Activated CD4-positive, alpha-beta T cell treated with anti-CD3 and anti-CD28 coated beads for 48 hours (primary cell): ENCODE measurements around the gene STMN3.
A peak's percentile ranks its signal among the peaks of the same experiment; 100 is the strongest.
"Not testable (repeated sequence)": the region's sequence is repeated elsewhere in the genome, so short reads cannot be mapped to it uniquely, and the experiment has no call there.

ENCODE experiments used
- DNase-seq: peaks from one replicate; pipeline ENCODE4 v3.0.0-alpha.2; 2020

The STMN3 gene

GRCh38 chr20:63630956-63631355, 22.3 kb downstream of the STMN3 start:
- not testable (repeated sequence) for DNase-seq

- DNase-seq, result peak; percentile 85
Observed at GRCh38 chr20:63628246-63628975, 24.8 kb downstream of the STMN3 start.

- no peak for DNase-seq
Observed at GRCh38 chr20:63627751-63628245, 25.4 kb downstream of the STMN3 start.

GRCh38 chr20:63627129-63627750, 26.0 kb downstream of the STMN3 start:
- DNase-seq, result peak; percentile 96

GRCh38 chr20:63626424-63627128, 26.6 kb downstream of the STMN3 start, which contains the start of gene GMEB2:
Gene GMEB2 (minus strand): TSS chr20:63627101. CDS start chr20:63619397, 7,704 bp downstream.
- peak; percentile 78 for DNase-seq

GRCh38 chr20:63625771-63626423, 27.3 kb downstream of the STMN3 start:
- peak; percentile 48 for DNase-seq

DNA sequence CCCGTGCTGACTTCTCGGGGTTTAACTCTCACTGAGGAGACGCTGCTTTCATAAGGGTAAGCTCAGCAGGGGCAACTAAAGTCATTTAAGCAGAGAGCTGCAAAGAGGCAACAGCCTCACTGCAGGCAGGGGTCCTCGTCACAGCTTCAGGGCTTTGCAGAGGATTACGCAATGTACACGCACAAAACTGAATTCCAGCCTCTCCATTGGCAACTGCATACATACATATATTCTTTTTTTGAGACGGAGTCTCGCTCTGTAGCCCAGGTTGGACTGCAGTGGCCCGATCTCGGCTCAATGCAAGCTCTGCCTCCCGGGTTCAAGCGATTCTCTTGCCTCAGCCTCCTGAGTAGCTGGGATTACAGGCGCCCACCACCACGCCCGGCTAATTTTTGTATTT, 28.7 kb downstream of the STMN3 start:
- no peak for DNase-seq

DNA sequence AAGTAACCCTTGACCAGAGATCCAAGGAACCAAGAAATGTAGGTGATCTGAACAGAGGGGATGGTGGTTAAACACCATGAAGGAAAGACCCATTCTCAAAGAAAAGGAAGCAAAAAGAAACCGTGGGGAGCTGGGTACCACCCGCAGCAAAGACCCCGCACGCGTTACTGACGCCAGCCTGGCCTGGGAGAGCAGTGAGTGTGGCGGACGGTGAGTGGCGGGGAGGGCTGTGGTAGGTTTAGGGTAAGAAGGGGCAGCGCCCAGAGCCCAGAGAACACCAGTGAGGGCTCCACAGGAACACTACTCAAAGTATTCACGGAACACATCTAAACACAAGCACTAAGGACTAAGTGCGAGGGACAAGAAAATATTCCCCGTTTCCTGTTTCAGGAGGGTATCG, 30.5 kb downstream of the STMN3 start:
- DNase-seq, result no peak

DNA sequence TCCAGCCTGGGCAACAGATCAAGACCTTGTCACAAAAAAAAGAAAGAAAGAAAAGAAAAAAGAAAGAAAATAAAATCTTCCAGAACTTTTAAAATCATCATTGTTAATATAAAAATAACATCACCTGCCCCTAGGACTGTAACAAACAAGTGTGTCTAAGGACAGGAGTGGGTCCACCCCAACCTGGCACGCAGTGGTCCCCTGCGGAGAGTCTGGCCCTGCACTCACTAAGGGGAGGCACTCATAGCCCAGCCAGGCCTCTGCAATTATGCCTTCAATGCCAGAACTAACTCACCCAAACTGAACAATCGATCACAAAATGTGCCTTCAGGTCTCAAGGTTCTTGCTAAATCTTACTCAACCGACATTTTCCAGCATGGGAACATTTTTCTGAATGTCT, 31.1 kb downstream of the STMN3 start:
- DNase-seq, result no peak

- DNase-seq, result no peak
Observed at GRCh38 chr20:63620991-63621390, 32.2 kb downstream of the STMN3 start.

DNA sequence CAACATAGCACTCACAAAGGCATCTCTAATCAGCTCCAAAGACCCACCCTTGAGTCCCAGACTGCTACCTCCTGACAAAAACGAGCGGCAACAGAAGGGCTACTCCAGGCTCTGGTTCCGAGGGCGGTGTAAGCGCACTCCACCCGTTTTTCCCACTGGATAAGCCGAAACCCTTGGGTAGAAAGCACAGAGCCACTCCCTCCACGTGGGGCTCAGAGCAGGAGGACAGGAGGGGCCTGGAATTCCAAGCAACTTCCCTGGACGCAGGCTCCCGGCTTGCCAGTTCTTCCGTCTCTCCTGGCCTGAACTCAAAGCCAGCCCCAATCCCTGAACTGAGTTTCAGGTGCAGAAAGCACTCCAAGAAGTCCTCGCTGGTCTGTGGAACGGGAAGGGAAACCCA, 33.7 kb downstream of the STMN3 start:
- DNase-seq, result no peak

GRCh38 chr20:63619086-63619485, 34.1 kb downstream of the STMN3 start:
- DNase-seq, result no peak

DNA sequence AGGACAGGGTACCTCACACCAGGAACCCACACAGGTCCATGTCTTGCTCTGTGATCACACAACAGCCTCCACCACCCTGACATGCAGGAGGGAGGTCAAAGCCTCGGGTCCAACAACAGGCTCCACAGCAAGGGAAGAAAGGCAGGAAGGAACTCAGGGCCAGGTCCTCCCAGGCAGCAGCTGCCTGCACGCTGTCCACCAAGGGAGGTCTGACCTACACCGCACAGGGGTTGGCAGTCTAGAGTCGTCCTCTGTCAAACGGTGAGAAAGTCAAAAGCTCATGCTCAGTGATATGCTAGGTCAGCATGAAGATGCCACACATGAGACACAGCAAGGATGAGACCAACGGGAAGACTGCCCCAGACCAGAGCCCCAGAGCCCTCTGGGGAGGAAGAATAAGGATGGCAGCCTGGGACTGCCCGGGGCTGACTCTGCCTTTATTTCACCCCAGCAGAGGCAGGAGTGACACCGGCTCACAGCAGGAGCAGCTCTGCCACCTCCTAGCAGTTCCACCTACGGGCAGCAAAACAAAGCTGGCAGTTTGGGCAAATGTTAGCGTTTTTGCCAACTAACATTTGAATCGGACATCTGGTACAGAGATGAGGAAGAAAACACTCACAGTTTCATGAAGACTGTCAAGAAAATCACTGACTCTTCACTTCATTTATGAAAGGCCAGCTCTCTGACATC, 34.8 kb downstream of the STMN3 start:
- DNase-seq, result no peak

- DNase-seq, result no peak
Observed at GRCh38 chr20:63617876-63618265, 35.4 kb downstream of the STMN3 start.

- DNase-seq, result no peak
Observed at GRCh38 chr20:63617092-63617875, 35.9 kb downstream of the STMN3 start.

- not testable (repeated sequence) for DNase-seq
Observed at GRCh38 chr20:63613863-63614594, 39.2 kb downstream of the STMN3 start.

DNA sequence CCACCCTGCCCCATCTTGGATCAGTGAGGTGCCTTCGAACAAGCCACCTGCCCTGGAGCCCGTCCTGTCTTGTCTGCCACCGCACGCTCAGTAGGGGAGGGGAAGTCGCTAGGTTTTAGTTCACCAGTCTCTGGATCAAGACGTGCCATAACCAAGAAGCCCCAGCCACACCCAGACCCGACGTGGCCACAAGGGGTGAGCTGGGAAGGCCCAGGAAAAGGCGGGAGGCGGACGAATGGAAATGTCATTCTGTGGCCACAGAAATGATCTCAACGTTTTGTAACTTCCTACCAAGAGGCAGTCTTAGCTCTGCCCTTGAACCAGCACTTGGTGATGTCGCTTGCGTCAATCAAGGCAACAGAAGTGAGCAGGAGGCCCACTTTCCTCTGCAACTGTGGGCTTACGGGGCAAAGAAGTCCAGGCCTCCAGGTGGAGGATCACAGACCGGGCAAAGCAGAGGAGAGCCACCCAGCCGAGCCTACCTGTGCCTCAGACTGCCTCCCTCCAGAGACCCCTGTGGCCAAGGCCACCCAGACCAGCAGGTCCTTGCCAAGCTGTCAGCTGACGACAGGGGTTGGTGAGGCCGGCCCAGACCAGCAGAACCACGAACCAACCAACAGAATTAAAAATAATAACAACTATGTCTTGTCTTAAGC, 40.8 kb downstream of the STMN3 start:
- DNase-seq, result no peak

DNA sequence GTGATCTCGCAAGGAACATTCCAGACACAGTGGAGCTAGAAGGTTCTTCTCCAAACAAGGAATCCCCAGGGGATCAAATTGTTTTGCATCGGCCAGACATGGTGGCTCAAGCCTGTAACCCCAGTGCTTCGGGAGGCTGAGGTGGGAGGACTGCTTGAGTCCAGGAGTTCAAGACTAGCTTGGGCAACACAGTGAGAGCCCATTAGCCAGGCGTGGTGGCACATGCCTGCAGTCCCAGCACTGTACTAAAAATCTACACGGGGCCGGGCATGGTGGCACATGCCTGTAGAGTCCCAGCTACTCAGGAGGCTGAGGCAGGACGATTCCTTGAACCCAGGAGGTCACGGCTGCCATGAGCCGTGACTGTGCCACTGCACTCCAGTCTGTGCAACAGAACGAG, 41.6 kb downstream of the STMN3 start:
- DNase-seq, result no peak

- no peak for DNase-seq
Observed at GRCh38 chr20:63610581-63611435, 42.4 kb downstream of the STMN3 start.
